WTC11 (cell line): ENCODE data around the gene LGR4. TPM values are rescaled to one million over a fixed set of nuclear protein-coding genes. Genes with fewer than 3 reads are reported as not detected.

Source experiments
- ATAC-seq: fragments of 200-7000 bp; cut with Tn5 transposase; 2 replicates; pipeline ENCODE4 v1.10.0; 2021; ENCODE audit warnings: mild to moderate bottlenecking, moderate library complexity
- CTCF ChIA-PET: fragments of 300-600 bp; sonication (Branson Sonifier 250); formaldehyde crosslinking; loops from one replicate; lab custom pipeline; 2021; ENCODE audit warnings: antibody characterized with exemption; lab: Charles Lee
- POLR2A ChIA-PET: fragments of 350-600 bp; sonication (Branson Sonifier 250); formaldehyde crosslinking; loops from one replicate; lab custom pipeline; 2021; ENCODE audit warnings: antibody characterized with exemption; lab: Charles Lee
- DNase-seq: peaks from one replicate; pipeline ENCODE4 v3.0.0; 2021; ENCODE audit warnings: low spot score
- H3K27ac Mint-ChIP-seq: 2 replicates; pipeline ENCODE4 v1.8.0; 2021; ENCODE audit warnings: mixed read lengths
- H3K27me3 Mint-ChIP-seq: 2 replicates; pipeline ENCODE4 v1.8.0; 2021; ENCODE audit warnings: low read depth, mild to moderate bottlenecking, moderate library complexity, mixed read lengths
- H3K36me3 Mint-ChIP-seq: 2 replicates; pipeline ENCODE4 v1.8.0; 2021; ENCODE audit warnings: mixed read lengths
- H3K4me1 Mint-ChIP-seq: 2 replicates; pipeline ENCODE4 v1.8.0; 2022; ENCODE audit warnings: mixed read lengths
- H3K4me3 Mint-ChIP-seq: 2 replicates; pipeline ENCODE4 v1.8.0; 2021; ENCODE audit warnings: mild to moderate bottlenecking, moderate library complexity, mixed read lengths
- H3K9me3 Mint-ChIP-seq: 2 replicates; pipeline ENCODE4 v1.8.0; 2021; ENCODE audit warnings: mixed read lengths
- AFF4 ChIP-seq: sonication (generic); formaldehyde crosslinking; IDR thresholded peaks from 2 replicates; pipeline ENCODE4 v1.8.1; 2023; ENCODE audit warnings: mild to moderate bottlenecking, missing genetic modification reagents, borderline replicate concordance
- ATF2 ChIP-seq: sonication (generic); formaldehyde crosslinking; IDR thresholded peaks from 2 replicates; pipeline ENCODE4 v1.8.1; 2022; ENCODE audit warnings: low read depth, missing genetic modification reagents, borderline replicate concordance
- CREM ChIP-seq: sonication (generic); formaldehyde crosslinking; IDR thresholded peaks from 2 replicates; pipeline ENCODE4 v1.8.1; 2022; ENCODE audit warnings: mild to moderate bottlenecking, missing genetic modification reagents, moderate library complexity
- CTCF ChIP-seq: fragments of 200-600 bp; IDR thresholded peaks from 2 replicates; pipeline ENCODE4 v1.8.0; 2022; ENCODE audit warnings: antibody characterized with exemption
- E2F4 ChIP-seq: sonication (generic); formaldehyde crosslinking; IDR thresholded peaks from 2 replicates; pipeline ENCODE4 v1.8.1; 2022; ENCODE audit warnings: low read depth, mild to moderate bottlenecking, moderate library complexity, missing genetic modification reagents, borderline replicate concordance
- FOXP1 ChIP-seq: sonication (generic); formaldehyde crosslinking; IDR thresholded peaks from 2 replicates; pipeline ENCODE4 v1.8.0; 2022; ENCODE audit warnings: missing genetic modification reagents, mild to moderate bottlenecking, moderate library complexity, borderline replicate concordance
- GRHL2 ChIP-seq: fragments of 250-450 bp; sonication (Bioruptor Pico); IDR thresholded peaks from 2 replicates; pipeline ENCODE4 v1.8.0; 2022; ENCODE audit warnings: mild to moderate bottlenecking, moderate library complexity; ENCODE audit not compliant: insufficient replicate concordance, severe bottlenecking
- GTF2I ChIP-seq: fragments of 250-450 bp; sonication (Bioruptor Pico); conservative IDR thresholded peaks from 2 replicates; pipeline ENCODE4 v1.4.0; 2021; ENCODE audit warnings: mild to moderate bottlenecking
- MYBL2 ChIP-seq: sonication (generic); formaldehyde crosslinking; IDR thresholded peaks from 2 replicates; pipeline ENCODE4 v1.8.1; 2023; ENCODE audit warnings: mild to moderate bottlenecking, moderate library complexity, missing genetic modification reagents
- NFYB ChIP-seq: sonication (generic); formaldehyde crosslinking; conservative IDR thresholded peaks from 2 replicates; pipeline ENCODE4 v1.8.0; 2022; ENCODE audit warnings: low read depth, missing genetic modification reagents
- OVOL2 ChIP-seq: fragments of 250-450 bp; sonication (Bioruptor Pico); IDR thresholded peaks from 2 replicates; pipeline ENCODE4 v1.9.0; 2021; ENCODE audit warnings: mild to moderate bottlenecking, borderline replicate concordance
- SMAD4 ChIP-seq: sonication (generic); formaldehyde crosslinking; IDR thresholded peaks from 2 replicates; pipeline ENCODE4 v1.8.0; 2022; ENCODE audit warnings: mild to moderate bottlenecking, missing genetic modification reagents
- SP1 ChIP-seq: sonication (generic); formaldehyde crosslinking; conservative IDR thresholded peaks from 2 replicates; pipeline ENCODE4 v1.8.1; 2022; ENCODE audit warnings: missing genetic modification reagents
- TCF7 ChIP-seq: sonication (generic); formaldehyde crosslinking; IDR thresholded peaks from 2 replicates; pipeline ENCODE4 v1.8.0; 2022; ENCODE audit warnings: mild to moderate bottlenecking, low read depth, missing genetic modification reagents, moderate library complexity
- USF1 ChIP-seq: sonication (generic); formaldehyde crosslinking; IDR thresholded peaks from 2 replicates; pipeline ENCODE4 v1.8.0; 2022; ENCODE audit warnings: mild to moderate bottlenecking, missing genetic modification reagents
- ZBTB43 ChIP-seq: sonication (generic); formaldehyde crosslinking; IDR thresholded peaks from 2 replicates; pipeline ENCODE4 v1.8.1; 2023; ENCODE audit warnings: mild to moderate bottlenecking, missing genetic modification reagents
- ZNF121 ChIP-seq: sonication (generic); formaldehyde crosslinking; IDR thresholded peaks from 2 replicates; pipeline ENCODE4 v1.8.0; 2023; ENCODE audit warnings: missing genetic modification reagents
- ZNF219 ChIP-seq: sonication (generic); formaldehyde crosslinking; IDR thresholded peaks from 2 replicates; pipeline ENCODE4 v1.8.0; 2023; ENCODE audit warnings: missing genetic modification reagents, mild to moderate bottlenecking, borderline replicate concordance
- ZNF232 ChIP-seq: sonication (generic); formaldehyde crosslinking; IDR thresholded peaks from 2 replicates; pipeline ENCODE4 v1.8.0; 2022; ENCODE audit warnings: mild to moderate bottlenecking, missing genetic modification reagents
- ZNF423 ChIP-seq: fragments of 250-450 bp; sonication (Bioruptor Pico); IDR thresholded peaks from 2 replicates; pipeline ENCODE4 v2.1.2; 2022; ENCODE audit warnings: mild to moderate bottlenecking, moderate library complexity
- ZNF671 ChIP-seq: fragments of 250-450 bp; sonication (Bioruptor Pico); IDR thresholded peaks from 2 replicates; pipeline ENCODE4 v1.8.0; 2021; ENCODE audit warnings: mild to moderate bottlenecking
- total RNA-seq: library from RNA; stranded (reverse); gene quantifications from 3 replicates; pipeline ENCODE4 v1.2.3, GENCODE V29; 2021

The LGR4 gene
- total RNA-seq, 1 experiment from 2014 or later: 53.8 TPM

GRCh38 chr11:27470826-27471588 is 1.6 kb downstream of the LGR4 start (continued):
- no peak for TF ChIP-seq GRHL2 (CRISPR knock-in tag)
- TF ChIP-seq ZNF121 (CRISPR knock-in tag): no peak
- 0 out of 2 replicates have a peak, but pooled peaks have one; percentile 23 for TF ChIP-seq ZNF232 (CRISPR knock-in tag)
- TF ChIP-seq GTF2I (CRISPR knock-in tag): no peak
- TF ChIP-seq OVOL2 (CRISPR knock-in tag): no peak
- no peak for TF ChIP-seq CTCF
- no peak for TF ChIP-seq AFF4 (CRISPR knock-in tag)
- TF ChIP-seq FOXP1 (CRISPR knock-in tag): no peak
- no peak for TF ChIP-seq E2F4
- TF ChIP-seq CREM (CRISPR knock-in tag): 0 out of 2 replicates have a peak, but pooled peaks have one; percentile 25

GRCh38 chr11:27470166-27470565 is 2.4 kb downstream of the LGR4 start:
- no peaks in the 10 kb centered on the region for H3K27me3 Mint-ChIP-seq
- peak overlapping the region; percentile 83 for H3K4me3 Mint-ChIP-seq
- H3K4me1 Mint-ChIP-seq: peaks cover 55% of the 10 kb centered on the region
- H3K27ac Mint-ChIP-seq: no peak overlapping the region
- DNase-seq (no peak), ATAC-seq (no peak)
- POLR2A ChIA-PET: no interaction called here
- CTCF ChIA-PET: no interaction called here
- H3K36me3 Mint-ChIP-seq: peaks cover 7% of the 10 kb centered on the region
- H3K9me3 Mint-ChIP-seq: no peaks in the 10 kb centered on the region
- no peak for TF ChIP-seq CREM (CRISPR knock-in tag)
- TF ChIP-seq ATF2 (CRISPR knock-in tag): no peak
- TF ChIP-seq NFYB (CRISPR knock-in tag): no peak
- TF ChIP-seq USF1: no peak
- TF ChIP-seq MYBL2: no peak
- no peak for TF ChIP-seq FOXP1 (CRISPR knock-in tag)
- TF ChIP-seq ZNF671 (CRISPR knock-in tag): no peak
- TF ChIP-seq ZBTB43 (CRISPR knock-in tag): no peak
- no peak for TF ChIP-seq OVOL2 (CRISPR knock-in tag)
- no peak for TF ChIP-seq ZNF423
- no peak for TF ChIP-seq SMAD4 (CRISPR knock-in tag)
- TF ChIP-seq SP1: no peak
- no peak for TF ChIP-seq GRHL2 (CRISPR knock-in tag)
- TF ChIP-seq TCF7: no peak
- no peak for TF ChIP-seq ZNF219 (CRISPR knock-in tag)
